Keratinocyte (primary cell): Measurements from ENCODE around the gene CCL25. TPM values are rescaled to one million over a fixed set of nuclear protein-coding genes. Genes with fewer than 3 reads are reported as not detected.

ENCODE experiments used
- DNase-seq: peaks from one replicate; pipeline ENCODE4 v3.0.0-alpha.2; 2011; ENCODE audit warnings: low read depth, missing footprints, low spot score
- FAIRE-seq: peaks from 2 replicates; lab custom pipeline; 2011; peaks lifted over from hg19 to GRCh38; lab: Jason Lieb, UNC
- H2AFZ ChIP-seq: 2 replicates; pipeline ENCODE4 v1.6.0; 2012; ENCODE audit warnings: low read length, control low read depth, inconsistent platforms; ENCODE audit not compliant: control insufficient read depth
- H3K27ac ChIP-seq: 2 replicates; pipeline ENCODE4 v1.5.1; 2011; ENCODE audit warnings: low read length; ENCODE audit not compliant: control insufficient read depth, insufficient read depth
- H3K27me3 ChIP-seq: 3 replicates; pipeline ENCODE4 v1.6.0; 2011; ENCODE audit warnings: low read length; ENCODE audit not compliant: control insufficient read depth, insufficient read depth; ENCODE audit errors: extremely low read depth
- H3K36me3 ChIP-seq, 2 experiments: 2 replicates in 1 of 2; 3 replicates in 1 of 2; pipeline ENCODE4 v1.5.1; 2011; ENCODE audit warnings: low read length in 2 of 2, mild to moderate bottlenecking in 1 of 2; ENCODE audit not compliant: control insufficient read depth in 2 of 2, insufficient read depth in 2 of 2; ENCODE audit errors: extremely low read depth in 1 of 2
- H3K4me1 ChIP-seq: 3 replicates; pipeline ENCODE4 v1.5.1; 2011; ENCODE audit warnings: low read length; ENCODE audit not compliant: control insufficient read depth, insufficient read depth; ENCODE audit errors: extremely low read depth
- H3K4me2 ChIP-seq: 3 replicates; pipeline ENCODE4 v1.6.0; 2011; ENCODE audit warnings: low read depth, low read length; ENCODE audit not compliant: control insufficient read depth, insufficient read depth; ENCODE audit errors: extremely low read depth
- H3K4me3 ChIP-seq, 3 experiments: fragments of 200-600 bp in 1 of 3; sonication (generic) in 1 of 3; 2 replicates in 2 of 3; 3 replicates in 1 of 3; pipeline ENCODE4 v1.5.1; 2011 to 2016; ENCODE audit warnings: low read length in 3 of 3, mild to moderate bottlenecking in 3 of 3, control low read depth in 2 of 3, inconsistent platforms in 1 of 3, low read depth in 1 of 3, mixed read lengths in 1 of 3, mixed run types in 1 of 3, moderate library complexity in 1 of 3; ENCODE audit not compliant: control insufficient read depth in 2 of 3, insufficient read depth in 2 of 3; ENCODE audit errors: extremely low read depth in 1 of 3
- H3K79me2 ChIP-seq: 2 replicates; pipeline ENCODE4 v1.6.0; 2012; ENCODE audit warnings: low read length; ENCODE audit not compliant: control insufficient read depth, insufficient read depth
- H3K9ac ChIP-seq: 3 replicates; pipeline ENCODE4 v1.6.0; 2011; ENCODE audit warnings: low read length; ENCODE audit not compliant: control insufficient read depth, insufficient read depth; ENCODE audit errors: extremely low read depth
- H3K9me1 ChIP-seq: 3 replicates; pipeline ENCODE4 v1.6.0; 2011; ENCODE audit warnings: low read length; ENCODE audit not compliant: control insufficient read depth, insufficient read depth; ENCODE audit errors: extremely low read depth
- H3K9me3 ChIP-seq: 2 replicates; pipeline ENCODE4 v1.5.1; 2012; ENCODE audit warnings: low read depth, low read length; ENCODE audit not compliant: control insufficient read depth
- H4K20me1 ChIP-seq: 3 replicates; pipeline ENCODE4 v1.6.0; 2011; ENCODE audit warnings: low read length; ENCODE audit not compliant: control insufficient read depth, insufficient read depth; ENCODE audit errors: extremely low read depth
- EZH2 ChIP-seq: IDR thresholded peaks from one replicate; pipeline ENCODE4 v1.6.1; 2012; ENCODE audit warnings: inconsistent platforms, mild to moderate bottlenecking, low read length, moderate library complexity
- dilution Hi-C: fragments of 300-500 bp; cut with MboI; formaldehyde crosslinking; loops from one replicate; pipeline ENCODE4 v1.7.0; 2020; ENCODE audit warnings: low sequenced_read_pairs; ENCODE audit not compliant: extremely low pct_ligation_motif_present
- polyA plus RNA-seq, 5 experiments: library from polyadenylated mRNA; depleted of rRNA in 3 of 5; stranded (reverse) in 3 of 5; stranded (forward) in 1 of 5; unstranded in 1 of 5; fragments of >200 nt; gene quantifications; 1 replicate in 1 of 5; 2 replicates in 3 of 5; 3 replicates in 1 of 5; pipeline versions ENCODE4 v1.2.1 to v1.2.3, GENCODE V29; 2011 to 2012; ENCODE audit warnings: missing spikeins in 2 of 5, low read depth in 1 of 5, low replicate concordance in 1 of 5
- TF ChIP-seq, protein P1 (sequence below), 3 experiments: IDR thresholded peaks in 1 of 3; conservative IDR thresholded peaks in 1 of 3; optimal IDR thresholded peaks in 1 of 3; 2 replicates in 2 of 3; 3 replicates in 1 of 3; pipeline versions ENCODE3 to v1.5.1; 2011; ENCODE audit warnings: low read length in 3 of 3, mild to moderate bottlenecking in 3 of 3, moderate library complexity in 2 of 3, control low read depth in 1 of 3, inconsistent platforms in 1 of 3; ENCODE audit not compliant: insufficient read depth in 2 of 3; ENCODE audit errors: extremely low read depth in 1 of 3

The CCL25 gene
- polyA plus RNA-seq, 1 donor (not counting 4 experiments of a cell fraction or from before 2014, with no cell fraction given) = not detected

DNA sequence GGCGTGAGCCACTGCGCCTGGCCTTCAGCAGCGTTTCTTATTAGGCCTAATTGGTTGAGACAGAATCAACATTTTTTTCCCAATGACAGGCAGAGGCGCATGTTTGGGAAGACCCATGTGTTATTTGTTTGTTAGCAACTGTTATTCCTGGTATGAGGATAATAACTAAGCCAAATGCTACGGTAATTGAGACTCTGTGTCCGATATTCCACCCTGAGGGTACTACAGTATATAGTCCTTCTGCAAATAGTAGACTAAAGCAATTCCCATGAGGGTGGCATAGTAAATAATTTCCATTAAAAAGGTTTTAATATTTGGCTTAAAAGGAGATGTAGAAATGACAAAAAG is 18.4 kb upstream of the CCL25 start:
- no peak overlapping the region for H3K4me3 ChIP-seq
- H3K36me3 ChIP-seq = no peaks in the 10 kb centered on the region
- no peak for DNase-seq
- no peak for TF ChIP-seq EZH2
- TF ChIP-seq, protein P1, sequence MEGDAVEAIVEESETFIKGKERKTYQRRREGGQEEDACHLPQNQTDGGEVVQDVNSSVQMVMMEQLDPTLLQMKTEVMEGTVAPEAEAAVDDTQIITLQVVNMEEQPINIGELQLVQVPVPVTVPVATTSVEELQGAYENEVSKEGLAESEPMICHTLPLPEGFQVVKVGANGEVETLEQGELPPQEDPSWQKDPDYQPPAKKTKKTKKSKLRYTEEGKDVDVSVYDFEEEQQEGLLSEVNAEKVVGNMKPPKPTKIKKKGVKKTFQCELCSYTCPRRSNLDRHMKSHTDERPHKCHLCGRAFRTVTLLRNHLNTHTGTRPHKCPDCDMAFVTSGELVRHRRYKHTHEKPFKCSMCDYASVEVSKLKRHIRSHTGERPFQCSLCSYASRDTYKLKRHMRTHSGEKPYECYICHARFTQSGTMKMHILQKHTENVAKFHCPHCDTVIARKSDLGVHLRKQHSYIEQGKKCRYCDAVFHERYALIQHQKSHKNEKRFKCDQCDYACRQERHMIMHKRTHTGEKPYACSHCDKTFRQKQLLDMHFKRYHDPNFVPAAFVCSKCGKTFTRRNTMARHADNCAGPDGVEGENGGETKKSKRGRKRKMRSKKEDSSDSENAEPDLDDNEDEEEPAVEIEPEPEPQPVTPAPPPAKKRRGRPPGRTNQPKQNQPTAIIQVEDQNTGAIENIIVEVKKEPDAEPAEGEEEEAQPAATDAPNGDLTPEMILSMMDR (optimal IDR thresholded peaks at IDR 0.05 in 1 of 3, IDR thresholded peaks at IDR 0.05 in 1 of 3, conservative IDR thresholded peaks at IDR 0.05 in 1 of 3; ENCODE audit: extremely low read depth in 1 of 3, insufficient read depth in 2 of 3, low read length in 3 of 3) = no peak
- H3K9me1 ChIP-seq = no peaks in the 10 kb centered on the region
- no peak for FAIRE-seq
- H3K4me1 ChIP-seq = no peaks in the 10 kb centered on the region
- no peaks in the 10 kb centered on the region for H3K9me3 ChIP-seq
- H3K79me2 ChIP-seq = no peaks in the 10 kb centered on the region
- no peaks in the 10 kb centered on the region for H4K20me1 ChIP-seq
- dilution Hi-C loops = no loop called here
- H2AFZ ChIP-seq = no peak overlapping the region
- no peak overlapping the region for H3K27ac ChIP-seq
- no peak overlapping the region for H3K9ac ChIP-seq
- no peak overlapping the region for H3K4me2 ChIP-seq
- H3K27me3 ChIP-seq = peaks cover 5% of the 10 kb centered on the region

DNA sequence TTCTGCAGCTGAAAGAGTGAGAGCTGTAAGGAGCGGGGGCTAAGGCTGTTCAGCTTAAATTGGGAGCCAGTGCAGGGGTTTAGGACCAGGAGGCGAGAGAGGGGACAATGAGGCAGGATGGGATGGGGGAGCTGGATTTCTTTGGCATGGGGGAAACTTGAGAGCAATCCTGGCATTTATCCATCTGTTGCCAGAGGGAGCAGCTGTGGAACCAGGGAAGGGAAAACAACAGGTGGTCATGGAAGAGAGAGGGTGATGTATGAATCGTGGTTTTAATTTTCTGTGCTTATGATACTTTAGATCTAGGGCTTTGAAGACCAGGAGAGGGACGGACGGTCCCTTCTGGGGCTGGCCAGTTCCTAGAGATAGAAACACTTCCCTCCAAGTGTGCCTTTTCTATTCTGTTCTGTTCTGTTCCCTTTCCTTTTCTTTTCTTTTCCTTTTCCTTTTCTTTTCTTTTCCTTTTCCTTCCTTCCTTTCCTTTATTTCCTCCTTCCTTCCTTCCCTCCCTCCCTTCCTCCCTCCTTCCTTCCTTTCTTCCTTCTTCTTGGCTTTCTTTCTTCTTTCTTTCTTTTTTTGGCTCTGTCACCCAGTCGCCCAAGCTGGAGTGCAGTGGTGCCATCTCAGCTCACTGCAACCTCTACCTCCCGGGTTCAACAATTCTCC is 16.0 kb upstream of the CCL25 start:
- Histone ChIP-seq H3K4me3 (no peak overlapping the region), H3K9me1 (no peaks in the 10 kb centered on the region), H3K36me3 (no peaks in the 10 kb centered on the region), H3K79me2 (no peaks in the 10 kb centered on the region), H3K9ac (no peak overlapping the region), H3K4me2 (no peak overlapping the region), H2AFZ (no peak overlapping the region), H3K4me1 (no peaks in the 10 kb centered on the region), H4K20me1 (no peaks in the 10 kb centered on the region), H3K27ac (no peak overlapping the region), H3K27me3 (peaks cover 5% of the 10 kb centered on the region), H3K9me3 (no peaks in the 10 kb centered on the region)
- DNase-seq (no peak), FAIRE-seq (no peak)
- dilution Hi-C loops = no loop called here
- TF ChIP-seq, protein P1 (optimal IDR thresholded peaks at IDR 0.05 in 1 of 3, IDR thresholded peaks at IDR 0.05 in 1 of 3, conservative IDR thresholded peaks at IDR 0.05 in 1 of 3; ENCODE audit: extremely low read depth in 1 of 3, insufficient read depth in 2 of 3, low read length in 3 of 3) = no peak
- TF ChIP-seq EZH2 = no peak
